SK-N-SH (cell line): Measurements from ENCODE around the gene NOB1. TPM values are rescaled to one million over a fixed set of nuclear protein-coding genes. Genes with fewer than 3 reads are reported as not detected.
A peak's percentile ranks its signal among the peaks of the same experiment; 100 is the strongest.

ENCODE experiments used
- CTCF ChIA-PET: fragments of 300-600, 350-600 bp; formaldehyde crosslinking; extraction: SDS; loops from one replicate; lab custom pipeline; 2021; lab: Yijun Ruan, JAX
- POLR2A ChIA-PET: fragments of 350-600 bp; sonication (Branson Sonifier 250); formaldehyde crosslinking; extraction: SDS; loops from one replicate; lab custom pipeline; 2020; ENCODE audit warnings: antibody characterized with exemption, inconsistent platforms; lab: Yijun Ruan, JAX
- DNase-seq: peaks from one replicate; pipeline ENCODE4 v3.0.0; 2012
- H2AFZ ChIP-seq: fragments of 200-600 bp; sonication (generic); 2 replicates; pipeline ENCODE4 v1.8.1; 2016; ENCODE audit warnings: antibody characterized with exemption, mild to moderate bottlenecking, low read depth
- H3F3A ChIP-seq: fragments of 200-600 bp; sonication (generic); replicated peaks from 2 replicates; pipeline ENCODE3; 2016; ENCODE audit warnings: antibody characterized with exemption, mild to moderate bottlenecking; ENCODE audit not compliant: insufficient read depth
- H3K27ac ChIP-seq, 2 experiments: fragments of 200-500 bp in 1 of 2; fragments of 200-600 bp in 1 of 2; sonication (Bioruptor generic) in 1 of 2; sonication (generic), shearing (Covaris generic) in 1 of 2; 2 replicates each; pipeline versions ENCODE4 v1.5.1 to v1.6.1; 2014 to 2016; ENCODE audit warnings: low read depth in 2 of 2, inconsistent platforms in 1 of 2, low read length in 1 of 2, mild to moderate bottlenecking in 1 of 2, mixed read lengths in 1 of 2
- H3K27me3 ChIP-seq: fragments of 200-600 bp; sonication (generic), shearing (Covaris generic); 2 replicates; pipeline ENCODE4 v1.6.1; 2016; ENCODE audit warnings: mixed run types; ENCODE audit not compliant: insufficient read depth
- H3K36me3 ChIP-seq, 2 experiments: fragments of 200-500 bp in 1 of 2; fragments of 200-600 bp in 1 of 2; sonication (Bioruptor generic) in 1 of 2; sonication (generic) in 1 of 2; replicated peaks in 1 of 2; 2 replicates each; pipeline versions ENCODE3 to v1.5.1; 2014 to 2016; ENCODE audit warnings: low read length in 1 of 2, mild to moderate bottlenecking in 1 of 2; ENCODE audit not compliant: insufficient read depth in 2 of 2, control insufficient read depth in 1 of 2
- H3K4me1 ChIP-seq, 2 experiments: fragments of 200-500 bp in 1 of 2; fragments of 200-600 bp in 1 of 2; sonication (Bioruptor generic) in 1 of 2; sonication (generic), shearing (Covaris generic) in 1 of 2; 2 replicates each; pipeline versions ENCODE4 v1.5.1 to v1.6.1; 2014 to 2016; ENCODE audit warnings: low read depth in 1 of 2, low read length in 1 of 2, mixed run types in 1 of 2; ENCODE audit not compliant: insufficient read depth in 2 of 2, control insufficient read depth in 1 of 2
- H3K4me2 ChIP-seq: fragments of 200-600 bp; sonication (generic), shearing (Covaris generic); 2 replicates; pipeline ENCODE4 v1.6.1; 2017; ENCODE audit warnings: mixed run types
- H3K4me3 ChIP-seq, 2 experiments: fragments of 200-500 bp in 1 of 2; fragments of 200-600 bp in 1 of 2; sonication (Bioruptor generic) in 1 of 2; sonication (generic), shearing (Covaris generic) in 1 of 2; 2 replicates each; pipeline versions ENCODE4 v1.5.1 to v1.8.1; 2014 to 2016; ENCODE audit warnings: low read depth in 2 of 2, inconsistent platforms in 1 of 2, low read length in 1 of 2, mild to moderate bottlenecking in 1 of 2, mixed read lengths in 1 of 2, moderate library complexity in 1 of 2
- H3K79me2 ChIP-seq: fragments of 200-600 bp; sonication (generic); 2 replicates; pipeline ENCODE4 v1.8.1; 2017; ENCODE audit warnings: mild to moderate bottlenecking; ENCODE audit not compliant: insufficient read depth
- H3K9ac ChIP-seq: fragments of 200-600 bp; sonication (generic); 2 replicates; pipeline ENCODE4 v1.6.1; 2017; ENCODE audit warnings: mixed run types
- H3K9me2 ChIP-seq: fragments of 200-600 bp; sonication (generic); 2 replicates; pipeline ENCODE4 v1.6.1; 2017; ENCODE audit warnings: mixed run types
- H3K9me3 ChIP-seq: fragments of 200-600 bp; sonication (generic); 2 replicates; pipeline ENCODE4 v1.6.1; 2017; ENCODE audit warnings: mixed run types, mild to moderate bottlenecking, moderate library complexity
- H4K20me1 ChIP-seq: fragments of 200-600 bp; sonication (generic); 2 replicates; pipeline ENCODE4 v1.6.1; 2017; ENCODE audit warnings: mild to moderate bottlenecking, mixed run types; ENCODE audit not compliant: insufficient read depth
- CHD2 ChIP-seq: fragments of 150-350 bp; IDR thresholded peaks from 2 replicates; pipeline ENCODE4 v1.6.1; 2018; ENCODE audit warnings: low read length; ENCODE audit not compliant: partially characterized antibody
- ELF1 ChIP-seq: IDR thresholded peaks from 2 replicates; pipeline ENCODE4 v1.4.0; 2012
- FOXM1 ChIP-seq: IDR thresholded peaks from 2 replicates; pipeline ENCODE4 v1.4.0; 2012; ENCODE audit warnings: low read depth, mild to moderate bottlenecking
- GATA2 ChIP-seq: sonication (generic); formaldehyde crosslinking; IDR thresholded peaks from 2 replicates; pipeline ENCODE4 v1.5.0; 2020; ENCODE audit warnings: mild to moderate bottlenecking, missing genetic modification reagents
- MXI1 ChIP-seq: IDR thresholded peaks from 2 replicates; pipeline ENCODE4 v1.6.1; 2012; ENCODE audit warnings: mild to moderate bottlenecking, low read depth, low read length, improper control_type of control experiment
- NFIC ChIP-seq: IDR thresholded peaks from 2 replicates; pipeline ENCODE4 v1.4.0; 2012; ENCODE audit warnings: borderline replicate concordance
- NRF1 ChIP-seq: IDR thresholded peaks from 2 replicates; pipeline ENCODE4 v1.6.1; 2012; ENCODE audit warnings: low read depth, mild to moderate bottlenecking, low read length
- PBX3 ChIP-seq: IDR thresholded peaks from 2 replicates; pipeline ENCODE4; 2012
- RCOR1 ChIP-seq: fragments of 150-350 bp; IDR thresholded peaks from 2 replicates; pipeline ENCODE4 v1.6.1; 2017; ENCODE audit warnings: antibody characterized with exemption, low read length
- SIN3A ChIP-seq: IDR thresholded peaks from 2 replicates; pipeline ENCODE4 v1.6.1; 2012; ENCODE audit warnings: low read depth, mild to moderate bottlenecking, low read length, moderate library complexity, borderline replicate concordance
- SMC3 ChIP-seq: IDR thresholded peaks from 2 replicates; pipeline ENCODE4 v1.6.1; 2012; ENCODE audit warnings: low read depth, low read length, improper control_type of control experiment
- WGBS: methylation state at CpG from one replicate; pipeline ENCODE4 v1.1.6; 2017; ENCODE audit warnings: low lambda C conversion rate; 5-methylcytosine and 5-hydroxymethylcytosine counted together
- polyA plus RNA-seq, 3 experiments: library from polyadenylated mRNA; depleted of rRNA; stranded (reverse); fragments of >200 nt; gene quantifications; 2 replicates each; pipeline ENCODE4 v1.2.3, GENCODE V29; 2012

NOB1 gene
- polyA plus RNA-seq, 1 of the 3 experiments (the other 2 are of a cell fraction), result 86.3 TPM

- ChIA-PET POLR2A (interaction anchor here (1.1 kb wide), 1 partner anchor 10 kb away, joined by 5 read pairs; the partner anchor contains the start of gene NOB1), CTCF (interaction anchor here (2.3 kb wide), 1 partner anchor 10 kb away, joined by 9 read pairs; the partner anchor contains the start of gene NOB1)
- Histone ChIP-seq H3K27me3 (no peaks in the 10 kb centered on the region), H2AFZ (no peak overlapping the region), H4K20me1 (no peaks in the 10 kb centered on the region), H3K9me2 (no peaks in the 10 kb centered on the region), H3K4me1 (no peaks in the 10 kb centered on the region; a peak in 1 of 4 replicates), H3K79me2 (peaks cover 20% of the 10 kb centered on the region; the same call in 1 of the 2 replicates), H3K4me2 (no peak overlapping the region), H3K36me3 (peaks cover 60 to 66% of the 10 kb centered on the region in 2 experiments), H3K9ac (no peak overlapping the region), H3F3A (peaks cover 11% of the 10 kb centered on the region), H3K9me3 (no peaks in the 10 kb centered on the region), H3K27ac (no peak overlapping the region), H3K4me3 (no peak overlapping the region)
- 95% methylated on average over 35 of the region's 35 CpGs for WGBS
- TF ChIP-seq SMC3, result no peak
- no peak for TF ChIP-seq NRF1
- no peak for TF ChIP-seq GATA2 (CRISPR knock-in tag)
- TF ChIP-seq RCOR1, result no peak
- no peak for TF ChIP-seq MXI1
- TF ChIP-seq PBX3, result no peak
- no peak for TF ChIP-seq CHD2
- no peak for TF ChIP-seq ELF1
- TF ChIP-seq FOXM1, result no peak
- DNase-seq, result no peak
Observed at GRCh38 chr16:69744363-69745231, 10.1 kb downstream of the NOB1 start.

GRCh38 chr16:69741951-69742904, 12.5 kb downstream of the NOB1 start:
- H3K27ac ChIP-seq, result peak overlapping the region; percentile 12 to 15; a peak in 2 of 4 replicates
- peak; percentile 52 for DNase-seq
- TF ChIP-seq SIN3A (no peak), NFIC (peak; percentile 48; the same call in 1 of the 2 replicates)
- TF ChIP-seq, all 33 proteins: peak for 1
- H3K9ac ChIP-seq, result no peak overlapping the region
- H3K27me3 ChIP-seq, result no peaks in the 10 kb centered on the region
- no peak overlapping the region; the same call in 1 of the 2 replicates for H3K4me2 ChIP-seq
- peaks cover 41 to 47% of the 10 kb centered on the region in 2 experiments for H3K36me3 ChIP-seq
- no peak overlapping the region for H3K4me3 ChIP-seq
- H3K9me3 ChIP-seq, result no peaks in the 10 kb centered on the region
- peaks cover 12% of the 10 kb centered on the region; the same call in 1 of the 2 replicates for H3K79me2 ChIP-seq
- ChIA-PET CTCF (interaction anchor here (1.2 to 1.6 kb wide), 4 partner anchors 10 to 33 kb away, joined by 3 to 10 read pairs (median 4); partner anchors contain the start of gene NOB1), POLR2A (interaction anchor here (1.0 to 1.6 kb wide), 3 partner anchors 12 to 16 kb away, joined by 3 to 6 read pairs (median 4); partner anchors contain the start of genes NOB1 and NQO1)
- no peaks in the 10 kb centered on the region; a peak in 1 of 4 replicates for H3K4me1 ChIP-seq
- H3F3A ChIP-seq, result peaks cover 11% of the 10 kb centered on the region
- H3K9me2 ChIP-seq, result no peaks in the 10 kb centered on the region
- 81% methylated on average over 41 of the region's 41 CpGs for WGBS
- H2AFZ ChIP-seq, result no peak overlapping the region
- no peaks in the 10 kb centered on the region for H4K20me1 ChIP-seq
